Gastrocnemius medialis (tissue), 4 donors: ENCODE data around the gene HDAC4. TPM values are rescaled to one million over a fixed set of nuclear protein-coding genes. Genes with fewer than 3 reads are reported as not detected.

Source experiments
- ATAC-seq, 2 donors: fragments of 150-250 bp; one replicate each; pipeline ENCODE4 v1.9.1; 2016
- DNase-seq, 2 donors: peaks; one replicate each; pipeline ENCODE4 v3.0.0-alpha.2; 2019
- H3K27ac ChIP-seq, 4 donors: fragments of 200-600 bp; sonication (generic); 1 replicate in 1 of 4; 2 replicates in 3 of 4; pipeline ENCODE4 v1.5.1; 2016 to 2018; ENCODE audit warnings: mild to moderate bottlenecking in 2 of 4, moderate library complexity in 1 of 4
- H3K27me3 ChIP-seq, 3 donors: fragments of 200-600 bp; sonication (generic) in 2 of 3; 1 replicate in 1 of 3; 2 replicates in 2 of 3; pipeline versions ENCODE4 v1.5.1 to v1.6.0; 2016 to 2019; ENCODE audit warnings: mild to moderate bottlenecking in 1 of 3, moderate library complexity in 1 of 3
- H3K36me3 ChIP-seq, 2 donors: fragments of 200-600 bp; sonication (generic) in 1 of 2; one replicate each; pipeline ENCODE4 v1.5.1; 2017 to 2018
- H3K4me1 ChIP-seq, 2 donors: fragments of 200-600 bp; sonication (generic) in 1 of 2; one replicate each; pipeline ENCODE4 v1.5.1; 2016 to 2017; ENCODE audit warnings: mild to moderate bottlenecking in 2 of 2
- H3K4me3 ChIP-seq, 4 donors: fragments of 200-600 bp; sonication (generic) in 3 of 4; 1 replicate in 1 of 4; 2 replicates in 3 of 4; pipeline ENCODE4 v1.5.1; 2016 to 2019; ENCODE audit warnings: mild to moderate bottlenecking in 2 of 4
- H3K9me3 ChIP-seq, 3 donors: fragments of 200-600 bp; sonication (generic) in 2 of 3; 1 replicate in 1 of 3; 2 replicates in 2 of 3; pipeline ENCODE4 v1.5.1; 2016 to 2019
- POLR2A ChIP-seq, 2 donors: fragments of 450-650 bp; IDR thresholded peaks; one replicate each; pipeline ENCODE4 v1.6.1; 2017; ENCODE audit warnings: antibody characterized with exemption in 2 of 2, mild to moderate bottlenecking in 2 of 2, moderate library complexity in 2 of 2
- in situ Hi-C, 4 donors: fragments of 200-750 bp; cut with MboI; loops; one replicate each; pipeline versions ENCODE4 v1.15.0 to v1.8.0; 2017; ENCODE audit warnings: low sequenced_read_pairs in 4 of 4
- intact Hi-C: fragments of 100-400 bp; cut with DNase I; formaldehyde crosslinking; loops from one replicate; pipeline ENCODE4 v1.15.1; 2023; ENCODE audit warnings: low total_unique reads
- total RNA-seq, 4 donors: library from RNA; depleted of rRNA; stranded (reverse); fragments of >200 nt; gene quantifications; one replicate each; pipeline versions ENCODE4 v1.1.0 to v1.2.3, GENCODE V29; 2016
- TF ChIP-seq, protein P1 (sequence below), 5 experiments: fragments of 450-650 bp in 3 of 5; fragments of 200-600 bp in 2 of 5; sonication (generic) in 2 of 5; IDR thresholded peaks in 4 of 5; conservative IDR thresholded peaks in 1 of 5; 1 replicate in 4 of 5; 2 replicates in 1 of 5; pipeline ENCODE4 v1.5.1; 2016 to 2019; ENCODE audit warnings: antibody characterized with exemption in 5 of 5, mild to moderate bottlenecking in 3 of 5, moderate library complexity in 3 of 5

The HDAC4 gene
- total RNA-seq, 4 donors from 2014 or later = 23.6 to 257 (median 119) TPM

DNA sequence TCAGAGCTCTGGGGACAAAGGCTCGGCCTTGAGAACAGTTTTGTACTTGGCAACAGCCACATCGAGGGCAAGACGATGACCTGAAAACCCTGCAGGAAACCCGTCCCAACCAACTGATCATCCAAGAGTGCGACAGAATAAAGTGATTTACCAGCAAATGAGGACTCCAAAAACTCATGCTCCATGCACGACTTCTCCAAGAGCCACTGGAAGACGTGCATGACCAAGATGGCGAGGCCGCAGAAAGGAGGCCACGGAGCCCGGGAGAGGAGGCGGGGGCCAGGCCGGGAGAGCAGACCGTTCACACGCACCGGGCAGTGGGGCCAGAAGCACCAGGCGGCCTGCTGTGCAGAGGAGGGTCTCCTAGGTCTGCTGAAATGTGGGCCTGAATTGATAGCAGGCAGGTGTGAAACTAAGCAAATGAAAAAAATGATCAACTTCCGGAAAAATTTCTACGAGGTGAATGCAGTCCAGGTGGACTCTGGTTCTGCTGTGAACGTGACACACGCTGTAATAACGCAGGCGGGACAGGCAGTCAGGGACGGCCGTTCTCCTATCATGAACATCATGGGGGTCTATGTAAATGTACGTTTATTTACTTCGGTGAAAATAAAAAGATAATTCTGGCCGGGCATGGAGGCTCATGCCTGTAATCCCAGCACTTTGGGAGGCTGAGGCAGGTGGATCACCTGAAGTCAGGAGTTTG lies 252.2 kb downstream of the HDAC4 start:
- Histone ChIP-seq H3K27me3 (no peaks in the 10 kb centered on the region), H3K36me3 (peaks cover 0 to 29% of the 10 kb centered on the region in 2 donors), H3K27ac (peak overlapping the region; percentile 33 to 93 (median 86)), H3K4me3 (no peak overlapping the region), H3K4me1 (peaks cover 16 to 24% of the 10 kb centered on the region in 2 donors), H3K9me3 (no peaks in the 10 kb centered on the region)
- TF ChIP-seq, protein P1, sequence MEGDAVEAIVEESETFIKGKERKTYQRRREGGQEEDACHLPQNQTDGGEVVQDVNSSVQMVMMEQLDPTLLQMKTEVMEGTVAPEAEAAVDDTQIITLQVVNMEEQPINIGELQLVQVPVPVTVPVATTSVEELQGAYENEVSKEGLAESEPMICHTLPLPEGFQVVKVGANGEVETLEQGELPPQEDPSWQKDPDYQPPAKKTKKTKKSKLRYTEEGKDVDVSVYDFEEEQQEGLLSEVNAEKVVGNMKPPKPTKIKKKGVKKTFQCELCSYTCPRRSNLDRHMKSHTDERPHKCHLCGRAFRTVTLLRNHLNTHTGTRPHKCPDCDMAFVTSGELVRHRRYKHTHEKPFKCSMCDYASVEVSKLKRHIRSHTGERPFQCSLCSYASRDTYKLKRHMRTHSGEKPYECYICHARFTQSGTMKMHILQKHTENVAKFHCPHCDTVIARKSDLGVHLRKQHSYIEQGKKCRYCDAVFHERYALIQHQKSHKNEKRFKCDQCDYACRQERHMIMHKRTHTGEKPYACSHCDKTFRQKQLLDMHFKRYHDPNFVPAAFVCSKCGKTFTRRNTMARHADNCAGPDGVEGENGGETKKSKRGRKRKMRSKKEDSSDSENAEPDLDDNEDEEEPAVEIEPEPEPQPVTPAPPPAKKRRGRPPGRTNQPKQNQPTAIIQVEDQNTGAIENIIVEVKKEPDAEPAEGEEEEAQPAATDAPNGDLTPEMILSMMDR (IDR thresholded peaks at IDR 0.05 in 4 of 5, conservative IDR thresholded peaks at IDR 0.05 in 1 of 5) = no peak
- TF ChIP-seq POLR2A (IDR thresholded peaks at IDR 0.05) = no peak
- in situ Hi-C loops (no loop called here), intact Hi-C loops (no loop called here)
- ATAC-seq (no peak), DNase-seq (peak in 1 of 2 donors; percentile 9)

DNA sequence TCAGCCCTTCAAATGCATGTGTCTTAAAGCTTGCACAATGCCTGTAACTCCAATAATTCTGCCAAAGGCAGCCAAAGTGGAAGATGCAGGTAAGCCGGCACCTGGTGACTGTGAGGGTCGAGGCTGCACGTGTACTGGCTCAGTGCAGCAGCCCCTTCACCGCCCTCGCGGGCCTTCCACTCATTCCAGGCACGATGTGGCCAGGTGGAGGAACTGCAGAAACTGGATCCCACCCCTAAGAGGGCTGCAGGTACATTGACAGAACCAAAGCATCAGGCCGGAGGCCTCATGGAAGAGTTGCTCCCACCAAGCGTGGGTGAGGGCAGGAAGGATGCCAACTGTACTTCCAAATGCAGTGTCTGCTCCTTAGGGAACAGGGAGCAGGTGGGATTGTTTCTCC lies 253.4 kb downstream of the HDAC4 start:
- H3K4me1 ChIP-seq = peaks cover 11 to 13% of the 10 kb centered on the region in 2 donors
- peak overlapping the region in 3 of 4 donors; percentile 51 to 93 (median 61) for H3K27ac ChIP-seq
- no peaks in the 10 kb centered on the region for H3K9me3 ChIP-seq
- H3K27me3 ChIP-seq = no peaks in the 10 kb centered on the region
- no peak for TF ChIP-seq POLR2A (IDR thresholded peaks at IDR 0.05)
- TF ChIP-seq, protein P1 (IDR thresholded peaks at IDR 0.05 in 4 of 5, conservative IDR thresholded peaks at IDR 0.05 in 1 of 5) = no peak
- no peak overlapping the region for H3K4me3 ChIP-seq
- peaks cover 0 to 41% of the 10 kb centered on the region in 2 donors for H3K36me3 ChIP-seq
- intact Hi-C loops = no loop called here
- no peak for ATAC-seq
- in situ Hi-C loops = no loop called here
- DNase-seq = peak in 1 of 2 donors; percentile 8

DNA sequence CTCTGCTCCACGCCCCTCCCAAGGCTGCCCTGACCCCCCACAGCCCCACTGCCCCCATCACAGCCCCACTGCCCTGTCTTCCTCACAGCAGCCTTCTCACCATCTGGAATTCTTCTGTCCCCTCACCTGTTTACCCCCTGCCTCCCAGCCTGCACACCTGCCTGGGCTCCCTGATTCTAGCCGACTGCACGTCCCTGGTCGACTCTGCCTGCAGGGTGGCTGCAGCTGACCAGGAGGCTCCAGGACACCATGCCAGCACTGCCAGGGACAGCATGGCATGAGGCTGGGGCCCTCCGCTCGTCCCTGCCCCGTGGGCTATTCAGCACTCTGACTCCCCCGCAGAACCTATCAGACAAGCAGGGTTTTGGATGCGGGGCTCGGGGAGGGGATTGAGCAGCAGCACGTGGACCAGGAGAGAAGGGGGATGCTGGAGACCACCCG lies 254.1 kb downstream of the HDAC4 start:
- DNase-seq = no peak
- Histone ChIP-seq H3K36me3 (peaks cover 0 to 47% of the 10 kb centered on the region in 2 donors), H3K27ac (peak overlapping the region; percentile 4 to 93 (median 56)), H3K9me3 (no peaks in the 10 kb centered on the region), H3K4me3 (no peak overlapping the region), H3K27me3 (no peaks in the 10 kb centered on the region), H3K4me1 (peaks cover 6 to 9% of the 10 kb centered on the region in 2 donors)
- in situ Hi-C loops (no loop called here), intact Hi-C loops (no loop called here)
- TF ChIP-seq POLR2A (IDR thresholded peaks at IDR 0.05) = no peak
- TF ChIP-seq, protein P1 (IDR thresholded peaks at IDR 0.05 in 4 of 5, conservative IDR thresholded peaks at IDR 0.05 in 1 of 5) = no peak
- no peak for ATAC-seq

DNA sequence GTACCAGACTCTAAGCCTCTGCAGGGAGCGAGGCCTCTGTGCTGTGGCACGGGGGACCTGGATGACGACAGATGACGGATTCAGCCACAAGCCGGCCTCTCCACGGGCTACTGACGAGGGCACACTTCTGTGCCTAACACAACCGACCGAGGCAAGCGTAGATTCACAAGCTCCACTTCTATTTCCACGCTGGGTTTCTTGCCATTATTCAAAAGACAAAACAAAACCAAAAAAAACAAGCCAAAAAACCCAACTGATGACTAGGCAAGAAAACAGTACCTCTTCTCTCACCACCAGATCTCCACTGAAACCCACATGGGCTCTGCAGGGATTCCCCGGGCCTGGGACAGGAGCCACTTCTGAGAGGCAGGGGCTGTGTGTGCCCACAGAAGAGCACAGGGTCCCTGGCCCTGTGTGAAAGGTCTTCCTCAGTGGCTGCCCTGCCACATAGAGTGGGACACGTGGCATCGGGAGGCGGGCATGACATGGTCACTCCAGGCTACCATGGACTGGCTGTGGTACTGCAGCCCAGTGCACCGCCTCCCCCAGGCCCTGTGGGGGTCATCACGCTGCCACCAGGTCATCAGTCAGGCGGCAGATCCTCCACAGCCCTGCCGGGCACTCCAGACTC lies 254.7 kb downstream of the HDAC4 start:
- H3K9me3 ChIP-seq = no peaks in the 10 kb centered on the region
- TF ChIP-seq, protein P1 (IDR thresholded peaks at IDR 0.05 in 4 of 5, conservative IDR thresholded peaks at IDR 0.05 in 1 of 5) = no peak
- TF ChIP-seq POLR2A (IDR thresholded peaks at IDR 0.05) = no peak
- peaks cover 0 to 51% of the 10 kb centered on the region in 2 donors for H3K36me3 ChIP-seq
- H3K4me1 ChIP-seq = peaks cover 0 to 4% of the 10 kb centered on the region in 2 donors
- H3K4me3 ChIP-seq = no peak overlapping the region
- H3K27ac ChIP-seq = peak overlapping the region; percentile 45 to 93 (median 56)
- in situ Hi-C loops = no loop called here
- no peaks in the 10 kb centered on the region for H3K27me3 ChIP-seq
- no peak for DNase-seq
- intact Hi-C loops = no loop called here
- ATAC-seq = no peak
